Activated CD4-positive, alpha-beta T cell treated with anti-CD3 and anti-CD28 coated beads, Interleukin-2, Interleukin-4, amounts not matched to agents 100 ng/mL and 50 ng/mL, durations not matched to agents 16 hours and 8 hours (primary cell): Measurements from ENCODE around the gene UMPS.
"Not testable (repeated sequence)": the region's sequence is repeated elsewhere in the genome, so short reads cannot be mapped to it uniquely, and the experiment has no call there.

Experiments
- DNase-seq: peaks from one replicate; pipeline ENCODE4 v3.0.0-alpha.2; 2020; ENCODE audit warnings: low spot score

The UMPS gene

DNA sequence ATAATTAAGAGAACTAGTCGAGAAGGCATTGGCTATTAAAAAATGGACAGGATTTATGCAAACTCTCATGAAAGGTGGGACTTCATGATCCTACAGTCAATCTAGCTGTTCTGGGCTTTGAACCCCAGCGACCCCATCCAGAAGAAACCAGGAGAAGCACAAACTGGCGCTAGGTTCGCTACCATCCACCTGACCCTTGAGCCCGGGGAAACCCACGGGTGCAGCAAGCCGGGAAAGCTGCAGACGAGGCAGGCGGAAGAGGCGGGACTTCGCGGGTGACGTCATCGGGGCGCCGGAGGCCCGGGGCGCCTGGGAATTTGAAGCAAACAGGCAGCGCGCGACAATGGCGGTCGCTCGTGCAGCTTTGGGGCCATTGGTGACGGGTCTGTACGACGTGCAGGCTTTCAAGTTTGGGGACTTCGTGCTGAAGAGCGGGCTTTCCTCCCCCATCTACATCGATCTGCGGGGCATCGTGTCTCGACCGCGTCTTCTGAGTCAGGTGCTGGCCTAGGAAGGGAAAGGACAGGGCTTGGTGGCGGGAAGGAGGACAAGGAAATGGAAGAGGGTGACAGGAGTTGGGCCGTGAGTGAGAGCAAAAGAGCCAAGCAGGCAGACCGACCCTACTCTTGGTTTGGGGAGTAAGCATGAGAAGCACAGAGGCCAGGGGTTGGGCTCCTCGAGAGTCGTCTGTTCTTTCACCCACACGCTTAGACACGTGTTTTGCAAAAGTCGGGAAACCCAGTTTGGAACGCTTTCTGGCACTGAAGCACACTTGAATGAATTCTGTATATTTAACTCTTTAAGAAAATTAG is at the start of gene UMPS:
UMPS (plus strand) TSS at position 324 of the 812 bp plus-strand sequence; CDS start at position 344, 20 bp downstream.
- DNase-seq = peak; percentile 93

DNA sequence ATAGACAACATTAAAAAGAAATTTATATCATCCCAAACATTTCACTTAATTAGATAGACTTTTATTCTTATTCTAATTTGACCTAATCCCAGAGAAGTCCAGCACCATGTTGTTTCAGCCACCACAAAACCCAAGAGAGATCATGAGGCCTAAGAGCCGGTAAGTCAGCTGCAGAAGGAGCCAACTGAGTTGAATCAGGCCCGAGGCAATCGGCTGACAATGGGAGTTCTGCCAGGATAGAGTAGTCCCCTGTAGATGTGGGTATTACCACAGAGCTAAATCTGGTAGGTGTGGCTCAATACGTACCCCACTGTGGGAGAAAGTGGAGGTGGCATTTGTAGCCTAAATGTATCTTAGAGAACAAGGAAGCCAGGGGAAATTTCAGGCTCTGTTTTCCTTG is 49.7 kb upstream of the UMPS start:
- DNase-seq = no peak

DNA sequence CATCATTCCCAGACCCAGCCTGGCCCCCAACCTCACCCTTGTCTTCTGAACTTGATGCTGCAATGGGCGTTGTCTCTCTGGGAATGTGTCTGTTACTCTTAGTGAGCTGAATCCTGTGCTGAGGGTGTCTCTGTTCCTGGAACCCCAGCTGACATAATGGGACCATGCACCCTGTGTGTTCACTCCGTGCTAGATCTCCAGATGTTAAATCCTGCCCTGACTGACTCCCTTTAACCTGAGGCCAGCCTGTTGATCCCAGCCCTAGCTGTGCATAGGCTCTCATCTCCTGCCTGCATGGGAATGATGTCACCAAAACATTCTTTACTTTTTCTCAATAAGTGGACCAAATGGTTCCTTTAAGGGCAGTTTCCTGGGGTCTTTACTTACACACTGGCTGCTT is 48.0 kb upstream of the UMPS start:
- DNase-seq = no peak

DNA sequence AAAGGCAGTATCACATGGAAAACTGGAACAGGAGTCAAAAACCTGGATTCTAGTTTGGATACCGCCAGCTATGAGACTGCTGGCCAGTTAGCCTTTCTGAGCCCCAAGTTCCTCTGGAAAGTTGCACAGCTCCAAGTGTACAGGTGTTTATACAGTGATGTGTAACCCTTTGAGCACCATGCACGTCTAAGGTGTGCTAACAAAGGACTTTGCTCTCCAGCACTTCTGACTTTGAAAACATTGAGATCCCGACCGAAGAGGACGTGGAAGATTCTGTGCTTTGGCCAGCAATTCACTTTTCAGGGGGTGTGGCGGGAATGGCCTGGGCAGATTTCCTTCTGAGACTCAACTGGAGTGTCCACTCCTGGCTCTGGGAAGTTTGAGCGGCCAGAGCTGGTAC is 45.8 kb upstream of the UMPS start:
- DNase-seq = no peak

DNA sequence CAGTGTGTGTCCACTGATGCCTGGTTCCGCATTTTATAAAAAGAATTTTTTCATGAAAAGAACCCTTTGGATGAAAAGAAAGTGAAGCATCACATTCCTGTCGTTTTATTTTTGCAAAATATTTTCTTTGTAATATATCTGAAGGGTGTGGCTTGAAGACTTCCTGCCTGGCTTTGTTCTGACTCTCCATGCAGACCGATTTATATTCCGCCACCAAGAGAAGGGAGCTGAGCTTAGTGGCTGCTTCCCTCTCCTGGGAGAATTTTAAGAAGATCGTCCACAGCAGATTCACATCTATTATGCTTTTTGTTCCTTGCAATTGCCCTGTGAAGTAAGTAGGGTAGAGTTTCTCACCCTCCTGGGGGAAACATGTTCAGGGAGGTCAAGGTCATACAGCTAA is 45.2 kb upstream of the UMPS start:
- no peak for DNase-seq

DNA sequence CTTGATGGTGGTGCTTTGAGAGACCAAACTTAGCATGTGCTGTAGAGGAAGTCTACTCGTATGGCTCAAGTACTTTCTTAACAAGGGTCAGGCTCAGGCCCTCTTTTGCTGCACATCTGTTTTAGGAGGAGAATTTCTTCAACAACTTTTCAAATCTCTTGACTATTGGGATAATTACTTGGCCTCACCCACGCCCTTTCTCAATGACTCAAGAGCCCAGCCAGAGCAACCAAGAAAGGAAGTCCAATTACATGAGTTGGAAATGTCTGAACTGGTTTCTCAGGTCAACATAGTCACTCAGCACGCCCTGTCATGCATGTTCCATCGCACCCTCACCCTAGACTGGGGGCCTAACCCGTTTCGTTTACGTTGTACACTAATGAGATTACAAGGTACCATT is 44.8 kb upstream of the UMPS start:
- DNase-seq = no peak

DNA sequence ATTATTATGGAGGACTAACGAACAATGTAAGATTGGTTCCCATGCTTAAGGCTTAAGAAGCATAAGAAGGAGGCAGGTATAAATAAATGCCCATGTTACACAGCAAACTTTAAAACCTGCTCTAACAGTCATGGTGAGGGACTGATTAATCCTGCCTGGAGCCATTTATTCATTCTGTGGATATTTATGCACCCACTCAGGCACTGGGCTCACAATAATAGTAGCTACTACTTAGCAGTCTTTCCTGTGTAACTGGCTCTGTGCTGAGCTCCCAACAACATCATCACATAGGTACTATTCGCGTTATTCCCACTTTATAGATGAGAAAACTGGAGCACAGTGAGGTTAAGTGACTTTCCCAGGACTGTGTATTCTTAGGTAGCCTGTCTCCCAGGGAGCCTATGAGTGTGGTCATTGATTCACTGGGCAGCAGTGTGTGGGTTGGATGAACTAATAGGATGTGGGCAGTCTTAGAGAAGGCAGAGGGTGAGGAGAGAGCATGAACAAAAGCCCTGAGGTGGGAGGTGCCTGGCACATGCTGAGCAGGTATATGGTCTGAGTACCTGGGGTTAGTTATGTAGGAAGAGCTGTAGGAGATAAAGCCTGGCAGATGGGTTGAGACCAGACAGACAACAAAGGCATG is 44.1 kb upstream of the UMPS start:
- DNase-seq = no peak

DNA sequence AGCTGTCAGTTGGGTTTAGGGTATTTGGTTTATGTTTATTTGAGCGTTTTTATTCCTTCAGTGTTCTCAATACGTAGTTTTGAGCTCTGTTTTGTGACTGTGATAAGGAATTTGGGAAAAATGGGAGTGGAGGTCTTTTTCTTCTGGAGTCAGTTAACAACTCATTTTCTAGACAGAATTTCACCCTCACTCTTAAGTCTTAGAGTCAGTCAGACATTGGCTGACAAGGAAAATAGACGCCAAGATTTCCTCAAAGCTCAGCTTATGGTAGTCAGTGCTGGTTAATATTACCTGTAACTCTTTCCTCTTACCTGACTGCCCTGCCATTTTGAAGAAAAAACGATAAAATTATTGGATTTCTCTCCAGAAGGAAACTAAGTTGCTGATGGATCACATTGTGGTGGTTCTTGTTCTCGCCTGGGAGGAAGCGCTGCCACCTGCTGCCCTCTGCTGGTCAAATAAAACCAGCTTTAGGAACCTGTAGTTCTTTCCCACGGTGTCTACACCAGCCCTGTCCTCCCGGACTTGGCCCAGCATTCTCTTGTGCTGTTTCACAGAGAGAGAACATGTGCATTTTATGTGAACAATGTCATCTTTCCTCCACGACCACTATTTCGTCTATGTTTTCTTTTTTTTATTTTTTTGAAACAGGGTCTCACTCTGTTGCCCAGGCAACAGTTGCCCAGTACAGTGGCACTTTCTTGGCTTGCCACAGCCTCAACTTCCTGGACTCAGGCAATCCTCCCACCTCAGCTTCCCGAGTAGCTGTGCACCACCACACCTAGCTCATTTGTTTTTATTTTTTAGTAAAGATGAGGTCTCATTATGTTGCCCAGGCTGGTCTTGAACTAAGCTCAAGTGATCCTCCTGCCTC is 41.4 kb upstream of the UMPS start:
- peak; percentile 78 for DNase-seq

DNA sequence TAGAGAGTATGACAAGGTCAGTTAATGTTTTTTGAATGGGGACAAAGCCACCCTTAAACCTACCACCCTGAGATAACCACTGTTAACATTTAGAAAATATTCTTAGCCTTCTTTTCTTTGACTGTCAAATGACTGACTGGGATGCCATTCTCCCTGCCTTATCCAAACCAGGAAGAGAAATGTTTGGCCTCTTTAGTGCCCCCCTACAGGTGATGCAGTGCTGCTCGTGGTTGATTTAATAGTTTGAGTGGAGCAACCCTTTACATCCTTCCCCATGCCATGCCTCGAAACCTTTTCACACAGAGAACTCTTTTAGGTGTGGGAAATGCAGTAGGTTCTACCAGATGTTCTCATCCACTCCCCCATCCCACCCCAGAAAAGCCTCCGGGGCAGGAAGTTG is 38.7 kb upstream of the UMPS start:
- DNase-seq = no peak

DNA sequence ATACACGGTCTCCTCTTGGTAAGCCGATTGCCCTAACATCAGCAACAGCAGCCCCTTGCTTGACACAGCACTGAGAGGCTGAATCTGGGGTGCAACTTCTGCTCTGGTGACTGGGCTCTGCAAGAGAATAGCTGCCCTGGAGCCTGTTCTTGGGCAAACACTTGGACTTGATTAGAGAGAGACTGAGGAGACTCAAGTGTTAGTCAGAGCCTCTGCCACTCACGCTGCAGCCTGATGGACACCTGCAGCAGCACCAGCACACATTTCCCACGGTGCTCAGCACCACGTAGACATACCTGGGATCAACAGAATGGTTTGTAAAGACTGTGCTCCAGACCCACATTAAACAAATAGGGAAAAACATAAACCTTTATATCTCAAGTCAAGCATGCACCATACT is 35.8 kb upstream of the UMPS start:
- no peak for DNase-seq

DNA sequence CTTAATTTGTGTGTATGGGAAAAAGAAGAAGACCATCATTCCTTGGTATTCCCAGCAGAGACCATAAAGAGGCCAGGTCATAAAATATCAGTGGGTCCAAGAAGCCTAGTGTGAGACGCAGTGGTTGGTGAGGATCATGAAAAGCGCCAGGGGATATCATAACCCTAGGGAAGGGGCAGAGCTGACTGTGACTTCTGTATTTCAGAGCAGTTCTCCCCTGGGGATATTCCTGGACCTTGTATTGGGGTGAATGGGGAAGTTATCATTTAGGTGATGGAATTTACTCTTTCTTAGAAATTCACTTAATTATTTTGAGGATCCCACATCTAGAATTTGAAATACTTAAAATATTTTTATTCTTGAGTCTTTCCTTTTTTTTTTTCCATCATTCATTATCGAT is 34.9 kb upstream of the UMPS start:
- no peak for DNase-seq

DNA sequence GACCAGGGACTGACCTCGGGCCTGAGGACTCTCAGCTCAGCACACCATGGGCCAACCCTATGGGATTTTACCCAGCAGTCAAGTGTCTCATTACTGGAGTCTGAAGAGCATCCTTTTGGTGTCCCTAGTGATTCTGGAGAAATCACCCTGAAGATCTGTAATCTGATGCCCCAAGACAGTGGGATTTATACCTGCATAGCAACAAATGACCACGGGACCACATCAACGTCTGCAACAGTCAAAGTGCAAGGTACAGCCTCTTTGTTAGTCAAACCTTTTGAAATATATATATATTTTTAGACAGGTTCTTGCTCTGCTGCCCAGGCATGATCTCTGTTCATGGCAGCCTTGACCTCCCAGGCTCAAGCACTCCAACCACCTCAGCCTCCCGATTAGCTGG is 34.2 kb upstream of the UMPS start:
- no peak for DNase-seq

DNA sequence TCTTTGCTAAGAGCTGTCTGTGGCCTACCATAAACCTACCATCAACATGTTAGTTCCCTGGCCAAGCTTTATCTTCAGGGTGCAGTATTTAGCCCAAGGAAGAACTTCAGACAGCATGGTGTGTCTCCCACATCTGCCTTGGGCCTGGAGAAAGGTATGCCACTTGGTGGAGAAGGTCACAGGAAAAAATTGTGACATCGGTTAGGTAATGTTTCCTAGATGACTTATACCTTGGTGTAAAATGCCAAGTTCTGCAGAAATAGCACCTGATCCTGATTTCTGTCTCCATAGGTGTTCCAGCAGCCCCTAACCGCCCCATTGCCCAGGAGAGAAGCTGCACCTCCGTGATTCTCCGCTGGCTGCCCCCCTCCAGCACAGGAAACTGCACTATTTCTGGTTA is 33.0 kb upstream of the UMPS start:
- DNase-seq = no peak

DNA sequence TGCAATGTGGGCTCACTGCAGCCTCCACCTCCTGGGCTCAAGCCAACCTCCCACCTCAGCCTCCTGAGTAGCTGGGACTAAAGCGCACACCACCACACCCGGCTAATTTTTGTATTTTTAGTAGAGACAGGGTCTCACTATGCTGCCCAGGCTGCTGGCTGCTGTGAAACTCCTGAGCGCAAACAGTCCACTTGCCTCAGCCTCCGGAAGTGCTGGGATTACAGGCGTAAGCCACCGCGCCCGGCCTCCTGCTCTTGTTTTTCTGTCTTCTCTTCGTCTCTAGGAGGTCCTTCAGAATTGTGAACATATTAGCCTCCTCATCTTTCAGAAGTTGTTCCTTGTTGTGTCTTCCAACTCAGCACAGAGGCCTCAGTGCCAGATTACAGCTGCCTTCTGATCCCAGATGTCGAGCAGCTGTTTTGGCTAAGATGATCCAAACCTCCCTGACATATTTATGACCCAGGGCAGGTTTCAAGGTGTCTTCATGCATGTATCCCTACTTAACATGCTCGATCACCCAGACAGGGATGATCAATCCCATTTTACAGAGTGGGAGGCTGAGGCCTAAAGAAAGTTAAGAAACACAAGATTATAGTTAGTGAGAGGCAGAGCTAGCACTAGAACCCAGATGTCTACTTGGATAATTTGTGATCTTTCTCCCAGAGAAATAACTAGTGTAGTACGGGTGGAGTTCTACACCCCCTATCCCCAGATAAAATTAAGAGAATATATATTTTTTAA is 32.1 kb upstream of the UMPS start:
- no peak for DNase-seq

DNA sequence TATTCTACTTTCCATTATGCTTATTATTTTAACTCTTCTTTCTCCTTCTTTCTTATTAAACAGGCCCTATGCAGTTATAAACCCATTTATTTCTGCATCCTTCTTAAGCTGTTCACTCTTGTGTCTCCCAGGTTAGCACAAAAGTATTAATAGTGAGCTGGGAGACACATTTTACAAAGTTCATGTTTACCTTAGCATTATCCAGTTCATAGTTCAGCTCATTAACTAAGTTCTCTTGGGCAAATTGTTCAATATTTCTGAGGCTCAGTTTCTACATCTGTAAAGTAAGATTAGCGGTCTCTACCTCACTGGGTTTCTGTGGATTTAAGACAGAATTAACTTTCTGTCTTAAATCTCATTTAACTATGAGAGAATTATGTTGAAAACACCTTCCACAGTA is 31.2 kb upstream of the UMPS start:
- DNase-seq = no peak

DNA sequence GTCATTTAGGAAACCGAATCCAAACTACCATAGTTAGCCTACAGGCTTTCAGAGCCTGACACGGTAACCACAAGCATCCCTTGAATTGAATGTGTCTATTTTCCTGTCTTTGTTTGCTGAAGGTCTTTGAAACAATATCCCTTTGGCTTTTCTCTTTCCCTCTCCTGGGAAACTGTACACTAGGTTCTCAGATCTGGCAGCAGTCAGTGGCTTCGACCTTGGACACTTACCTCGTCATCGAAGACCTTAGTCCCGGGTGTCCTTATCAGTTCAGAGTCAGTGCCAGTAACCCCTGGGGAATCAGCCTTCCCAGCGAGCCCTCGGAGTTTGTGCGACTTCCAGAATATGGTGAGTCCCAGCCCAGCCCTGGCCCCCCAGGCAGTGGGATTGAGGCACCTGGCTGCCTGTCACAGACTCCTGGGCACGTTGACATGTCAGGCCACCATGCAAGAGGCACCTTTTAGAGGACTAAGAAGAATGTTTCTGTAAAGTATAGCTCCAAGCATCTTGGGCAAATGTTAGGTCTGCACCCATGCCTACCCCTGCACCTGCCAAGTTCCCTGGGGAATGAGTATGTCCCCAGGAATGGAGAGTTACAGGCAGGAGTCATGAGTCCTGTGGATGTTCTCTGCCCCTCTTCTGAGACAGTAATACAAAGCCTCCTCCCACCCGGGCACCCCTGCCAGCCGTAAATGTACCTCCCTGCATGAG is 30.4 kb upstream of the UMPS start:
- no peak for DNase-seq

DNA sequence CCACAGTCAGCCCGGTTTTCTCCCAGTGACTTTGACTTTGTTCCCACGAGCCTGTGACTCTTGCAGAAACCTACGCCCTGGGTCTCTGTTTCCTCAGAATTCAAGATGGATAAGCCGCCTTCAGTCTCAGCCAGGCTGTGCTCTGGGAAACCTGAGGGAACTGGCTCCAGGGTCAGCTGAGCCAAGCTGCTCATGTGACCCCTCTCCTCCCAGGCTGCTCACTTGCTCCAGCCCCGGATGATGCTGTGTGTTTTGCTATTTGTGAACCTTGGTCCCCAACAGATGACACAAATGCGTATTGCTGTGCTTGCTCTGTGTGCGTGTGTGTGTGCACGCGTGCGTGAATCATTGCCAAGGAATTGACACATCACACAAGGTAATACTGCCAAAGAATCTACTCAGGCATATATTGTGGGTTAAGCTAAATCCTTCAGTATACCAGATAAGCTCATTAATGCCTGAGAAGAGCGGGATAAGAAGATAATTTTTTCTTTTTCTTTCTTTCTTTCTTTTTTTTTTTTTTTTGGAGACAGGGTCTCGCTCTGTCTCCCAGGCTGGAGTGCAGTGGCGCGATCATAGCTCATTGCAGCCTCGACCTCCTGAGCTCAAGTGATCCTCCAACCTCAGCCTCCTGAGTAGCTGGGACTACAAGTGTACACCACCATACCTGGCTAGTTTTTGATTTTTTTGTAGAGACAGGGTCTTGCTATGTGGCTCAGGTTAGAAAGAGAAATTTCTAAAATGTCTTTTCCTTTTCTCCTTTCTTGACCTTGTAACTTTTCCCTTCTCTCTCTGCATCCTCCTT is 29.2 kb upstream of the UMPS start:
- DNase-seq = no peak

DNA sequence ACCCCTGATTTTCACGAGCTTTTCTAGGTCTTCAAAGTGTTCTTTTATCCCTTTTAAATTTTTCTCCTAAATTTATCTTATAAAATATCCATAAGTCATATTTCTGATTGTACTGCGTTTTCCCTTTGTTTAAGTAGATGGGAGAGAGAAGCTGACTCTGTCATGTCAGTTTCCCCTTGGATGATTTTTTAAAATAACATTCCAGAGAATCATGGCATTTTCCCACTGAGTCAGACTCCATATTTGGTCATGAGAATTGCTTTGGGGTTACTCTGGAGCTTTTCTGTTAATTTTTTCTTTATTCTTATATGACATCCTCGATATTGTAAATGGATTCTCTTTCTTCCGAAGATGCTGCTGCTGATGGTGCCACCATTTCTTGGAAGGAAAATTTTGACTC is 28.6 kb upstream of the UMPS start:
- no peak for DNase-seq

DNA sequence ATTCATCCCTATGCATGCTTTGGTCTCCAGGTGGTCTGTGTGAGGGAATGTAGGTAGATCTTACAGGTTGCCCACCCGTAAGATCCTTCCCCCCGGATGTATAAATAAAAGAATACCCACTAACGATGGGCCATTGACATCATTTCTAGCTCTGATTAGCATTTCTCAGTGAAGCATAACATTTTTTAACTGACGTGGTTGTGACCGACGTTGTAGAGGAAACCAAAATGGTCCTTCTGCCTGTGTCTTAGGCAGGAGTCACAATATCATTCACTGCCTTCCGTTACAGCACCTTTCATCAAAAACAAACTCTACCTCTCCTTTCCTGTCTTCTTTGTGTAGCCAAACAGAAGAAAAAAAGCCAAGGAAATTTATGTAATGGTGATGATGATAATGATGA is 27.3 kb upstream of the UMPS start:
- no peak for DNase-seq

DNA sequence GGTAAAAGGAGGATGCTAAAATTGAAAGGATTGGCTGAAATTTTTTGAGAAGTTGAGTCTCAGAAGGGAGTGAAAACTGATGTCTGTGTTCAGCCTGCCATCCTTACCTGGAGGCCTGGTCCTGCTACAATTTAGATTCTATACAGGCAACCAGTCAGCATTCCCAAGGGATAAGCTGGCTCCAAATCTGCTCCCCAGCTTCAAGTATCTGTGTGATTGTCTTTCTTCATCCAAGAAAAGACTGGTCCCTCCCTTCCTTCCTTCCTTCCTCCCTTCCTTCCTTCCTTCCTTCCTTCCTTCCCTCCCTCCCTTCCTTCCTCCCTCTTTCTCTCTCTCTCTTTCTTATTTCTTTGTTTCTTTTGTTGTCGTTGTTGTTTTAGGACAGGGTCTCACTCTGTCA is 24.7 kb upstream of the UMPS start:
- no peak for DNase-seq

DNA sequence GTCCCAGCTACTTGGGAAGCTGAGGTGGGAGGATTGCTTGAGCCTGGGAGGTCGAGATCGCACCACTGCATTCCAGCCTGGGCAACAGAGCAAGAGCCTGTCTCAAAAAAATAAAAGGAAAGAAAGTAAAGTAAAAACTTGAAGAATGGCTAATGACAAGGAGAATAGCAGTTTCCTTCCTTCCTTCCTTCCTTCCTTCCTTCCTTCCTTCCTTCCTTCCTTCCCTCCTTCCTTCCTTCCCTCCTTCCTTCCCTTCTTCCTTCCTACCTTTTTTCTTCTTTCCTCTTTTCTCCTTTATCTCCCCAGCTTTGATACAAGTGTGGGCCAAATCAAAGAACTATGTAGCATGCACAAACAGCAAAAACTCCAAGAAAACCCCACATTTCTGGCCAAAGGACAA is 23.0 kb upstream of the UMPS start:
- DNase-seq = not testable (repeated sequence)
